AG20443 (cell line): ENCODE results near the gene POU3F1.

Experiments used
- DNase-seq: peaks from one replicate; pipeline ENCODE4 v3.0.0; 2012; ENCODE audit warnings: low spot score, mixed read lengths

Gene POU3F1

DNA sequence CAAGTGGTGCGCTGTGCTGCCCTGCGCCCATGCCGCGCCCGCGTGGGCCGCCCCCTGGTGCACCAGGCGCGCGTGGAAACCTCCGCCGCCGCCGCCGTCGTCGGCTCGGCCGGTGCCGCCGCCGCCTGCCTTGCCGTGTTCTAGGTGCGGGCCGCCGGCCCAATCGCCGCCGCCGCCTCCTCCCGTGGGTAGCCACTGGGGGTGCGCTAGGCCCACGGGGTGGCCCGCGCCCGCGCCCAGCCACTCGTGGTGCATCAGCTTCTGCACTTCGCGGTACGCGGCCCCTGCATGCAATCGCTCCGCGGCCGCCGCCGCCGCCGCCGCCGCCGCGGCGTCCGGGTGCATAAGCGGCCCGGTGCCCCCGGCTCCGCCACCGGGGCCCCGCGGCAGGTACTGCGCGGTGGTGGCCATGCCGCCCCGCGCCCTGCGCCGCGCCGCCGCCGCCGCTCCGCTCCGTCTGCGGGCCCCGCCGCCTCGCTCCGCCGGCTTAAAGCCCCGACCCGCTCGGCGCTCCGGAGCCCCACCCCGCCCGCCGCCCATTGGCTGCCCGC, at the start of gene POU3F1:
Gene POU3F1, minus strand, starts transcription at position 461 of the 551 bp plus-strand sequence. Its CDS starts 50 bp downstream, at position 411.
- DNase-seq = no peak

DNA sequence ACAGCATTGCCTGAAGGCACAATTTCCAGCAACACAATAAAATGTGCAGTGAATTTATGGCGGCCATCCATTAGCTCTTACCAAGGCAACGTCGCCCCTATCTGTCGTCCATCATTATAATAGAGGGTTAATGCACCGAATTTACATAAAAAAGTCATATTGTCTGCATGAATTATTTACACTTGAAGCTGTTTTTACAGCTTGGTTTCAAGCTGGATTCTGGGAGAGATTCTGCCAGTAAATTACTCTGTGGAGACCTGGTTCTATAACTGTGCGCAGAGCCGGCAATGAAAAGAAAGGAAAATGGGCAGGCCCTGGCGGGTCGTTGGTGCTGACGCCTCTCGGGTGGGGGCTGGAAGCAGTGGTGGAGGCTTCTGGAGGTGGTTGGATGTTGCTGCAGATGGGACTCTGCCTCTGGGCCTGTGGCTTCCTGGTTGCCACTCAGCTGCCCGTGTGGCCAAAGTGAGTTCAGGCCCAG, 48.9 kb upstream of the POU3F1 start:
- DNase-seq = no peak

- no peak for DNase-seq
Observed at GRCh38 chr1:38094711-38095290, 48.2 kb upstream of the POU3F1 start.

DNA sequence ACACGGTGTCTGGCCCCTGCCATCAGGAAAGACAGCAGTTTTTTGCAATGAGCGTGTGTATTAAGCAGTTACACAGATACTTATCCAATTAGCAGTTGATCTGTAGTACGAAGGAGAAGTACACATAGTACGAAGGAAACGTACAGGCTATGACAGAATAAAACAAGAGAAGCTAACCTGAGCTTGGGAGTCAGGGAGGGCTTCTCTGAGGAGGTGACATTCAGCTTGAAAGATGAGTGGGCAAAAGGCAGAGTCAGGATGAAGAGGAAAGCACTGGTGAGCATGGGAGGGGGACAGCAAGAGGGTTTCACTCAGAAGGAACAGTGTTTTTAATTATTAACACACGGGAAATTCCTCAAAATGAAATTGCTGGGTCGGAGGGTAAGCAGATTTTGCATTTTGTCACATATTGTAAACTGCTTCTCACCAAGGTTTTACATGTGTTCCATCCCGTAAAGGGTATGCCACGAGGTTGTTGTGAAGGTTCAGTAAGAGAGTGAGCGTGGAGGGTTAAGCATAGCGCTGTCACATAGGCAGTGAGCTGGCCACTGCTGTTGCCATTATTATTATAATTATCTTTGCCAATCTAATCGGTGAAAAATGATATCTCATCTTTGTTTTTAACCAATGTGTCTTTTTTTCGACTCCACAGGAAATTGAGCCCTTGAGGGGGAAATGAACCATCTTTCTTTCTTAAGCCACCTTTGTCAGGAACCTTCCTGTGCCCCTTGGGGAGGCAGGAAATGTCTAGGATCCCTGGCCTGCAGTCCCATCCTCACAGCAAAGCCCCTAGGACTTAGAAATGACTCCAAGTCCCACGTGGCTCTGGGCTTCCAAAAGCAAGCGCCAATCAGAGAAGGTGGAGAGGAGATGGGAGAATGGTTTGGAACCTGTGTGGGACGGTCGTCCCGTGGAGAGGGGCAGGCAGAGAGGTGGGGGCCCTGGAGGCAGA, 47.3 kb upstream of the POU3F1 start:
- no peak for DNase-seq

- no peak for DNase-seq
Observed at GRCh38 chr1:38092256-38092655, 45.7 kb upstream of the POU3F1 start.

GRCh38 chr1:38090796-38091195, 44.2 kb upstream of the POU3F1 start:
- no peak for DNase-seq

DNA sequence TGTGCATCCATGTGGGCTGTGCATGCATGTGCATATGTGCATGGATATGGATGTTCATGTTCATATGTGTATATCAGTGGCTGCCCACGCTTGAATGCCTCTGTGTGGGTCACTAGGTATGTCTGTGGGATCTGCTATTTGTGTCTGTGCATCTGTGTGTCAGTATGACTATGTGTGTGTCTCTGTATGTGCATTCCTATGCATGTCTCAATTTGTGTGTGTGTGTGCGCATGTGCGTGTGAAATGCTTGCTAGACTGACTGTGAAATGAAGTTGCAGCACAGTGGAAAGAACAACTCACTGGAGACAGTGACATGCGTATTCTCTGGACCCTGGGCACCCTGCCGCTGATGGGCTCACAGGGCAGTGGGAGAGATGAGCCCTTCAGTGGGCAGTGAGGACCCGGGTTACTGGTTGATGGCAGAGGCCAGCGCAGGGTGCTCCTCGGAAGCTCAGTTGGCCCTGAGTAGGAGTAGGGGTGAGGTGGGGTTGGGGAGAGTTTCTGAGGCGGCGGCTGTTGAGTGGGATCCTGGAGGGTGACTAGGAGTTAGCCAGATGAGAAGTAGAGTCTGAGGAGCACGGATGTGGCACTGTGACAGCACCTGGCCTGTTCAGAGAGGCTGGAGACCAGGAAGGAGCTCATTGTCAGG, 43.2 kb upstream of the POU3F1 start:
- DNase-seq = no peak

GRCh38 chr1:38088791-38089190, 42.2 kb upstream of the POU3F1 start:
- DNase-seq = no peak

DNA sequence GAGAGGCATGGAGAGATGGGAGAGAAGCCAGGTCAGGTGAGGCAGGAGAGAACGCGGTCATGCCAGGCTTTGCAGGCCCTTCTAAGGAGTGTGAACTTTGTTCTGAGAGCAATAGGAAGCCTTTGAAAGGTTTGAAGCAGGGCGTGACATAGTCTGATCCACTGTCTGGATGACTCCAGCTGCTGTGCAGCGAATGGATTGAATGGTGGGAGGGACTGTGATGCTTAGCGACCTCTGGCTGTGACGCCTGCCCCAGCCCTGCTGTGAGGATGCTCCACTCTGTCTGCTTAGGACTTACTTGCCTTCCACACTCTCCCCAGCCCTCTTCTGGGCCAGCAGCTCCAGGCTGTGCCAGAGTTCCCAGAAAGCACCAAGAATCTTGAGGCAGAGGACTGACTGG, 41.8 kb upstream of the POU3F1 start:
- DNase-seq = no peak

GRCh38 chr1:38087676-38088075, 41.1 kb upstream of the POU3F1 start:
- DNase-seq = no peak

DNA sequence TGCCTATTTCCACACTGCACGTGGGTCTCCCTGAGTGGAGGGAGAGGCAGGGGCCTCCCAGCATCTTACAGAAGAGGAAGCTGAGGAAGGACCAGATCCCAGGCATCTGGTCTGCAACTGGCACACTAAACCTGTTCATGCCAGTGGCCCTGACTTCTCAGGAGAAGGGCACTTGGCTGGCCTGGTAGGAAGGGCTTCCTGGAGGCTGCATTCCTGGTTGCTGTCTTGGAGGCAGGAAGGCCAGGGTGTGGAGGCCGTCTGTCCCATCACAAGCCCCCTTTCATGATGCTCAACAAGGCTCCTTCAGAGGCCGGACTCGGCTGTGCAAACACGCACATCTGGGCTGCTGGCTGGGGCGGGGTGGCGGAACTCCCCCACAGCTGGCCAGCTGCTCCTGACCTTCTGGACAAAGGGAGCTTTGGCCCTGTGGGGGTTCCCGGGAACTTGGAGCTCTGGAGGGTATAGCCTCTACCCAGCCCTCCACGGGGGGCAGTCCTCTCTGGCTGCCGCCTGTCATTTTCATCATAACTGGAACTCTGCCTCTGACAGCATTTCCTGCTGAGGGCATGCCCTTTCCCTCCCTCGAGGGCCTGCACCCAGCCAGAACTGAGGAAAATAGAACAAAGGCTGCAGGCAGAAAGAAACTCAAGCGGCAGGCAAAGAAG, 39.2 kb upstream of the POU3F1 start:
- DNase-seq = no peak

- DNase-seq = no peak
Observed at GRCh38 chr1:38084700-38085099, 38.1 kb upstream of the POU3F1 start.

GRCh38 chr1:38084113-38084512, 37.5 kb upstream of the POU3F1 start:
- DNase-seq = no peak

GRCh38 chr1:38083541-38083940, 36.9 kb upstream of the POU3F1 start:
- no peak for DNase-seq

DNA sequence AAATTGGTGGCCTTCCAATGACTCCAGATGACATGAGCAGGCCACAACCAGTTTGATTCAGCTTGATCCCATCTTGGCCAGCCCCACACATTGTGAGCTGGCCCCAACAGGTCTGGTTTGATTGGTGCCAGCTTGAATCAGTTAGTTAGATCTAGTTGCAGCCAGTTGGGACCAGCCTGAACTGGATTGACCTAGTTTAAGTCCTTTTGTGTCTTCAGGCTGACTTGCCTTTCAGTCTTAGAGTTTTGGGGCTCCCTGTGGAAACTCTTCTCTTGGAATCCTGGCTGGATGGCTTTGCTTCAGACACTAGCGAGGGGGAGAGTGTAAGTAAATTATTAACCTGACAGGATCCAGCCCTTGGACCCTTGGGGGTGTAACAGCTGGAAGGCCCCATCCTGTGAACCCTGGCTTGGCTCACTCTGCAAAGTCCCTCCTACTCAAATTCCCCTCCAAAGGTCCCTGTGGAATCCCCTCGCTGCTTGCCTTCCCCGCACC, 36.2 kb upstream of the POU3F1 start:
- no peak for DNase-seq

DNA sequence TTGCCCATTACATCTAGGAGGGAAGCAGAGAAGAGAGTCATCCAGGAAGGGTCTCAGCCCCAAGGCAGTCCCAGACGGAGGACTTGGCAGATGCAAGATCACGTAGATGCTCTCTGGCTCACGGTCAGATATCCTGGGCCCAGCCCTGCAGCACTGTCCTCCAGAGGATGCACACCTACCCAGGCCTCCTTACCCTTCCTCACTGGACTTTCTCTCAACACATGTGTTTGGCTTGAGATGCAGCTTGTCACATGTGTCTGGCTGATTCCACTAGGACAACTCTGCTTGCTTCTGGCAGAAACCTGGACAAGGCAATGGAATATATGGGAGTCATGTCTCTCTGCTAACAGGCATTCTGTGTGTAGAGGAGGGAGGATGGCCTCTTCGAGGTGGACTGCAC, 32.4 kb upstream of the POU3F1 start:
- no peak for DNase-seq

GRCh38 chr1:38077523-38078147, 31.0 kb upstream of the POU3F1 start:
- peak; percentile 51 for DNase-seq

DNA sequence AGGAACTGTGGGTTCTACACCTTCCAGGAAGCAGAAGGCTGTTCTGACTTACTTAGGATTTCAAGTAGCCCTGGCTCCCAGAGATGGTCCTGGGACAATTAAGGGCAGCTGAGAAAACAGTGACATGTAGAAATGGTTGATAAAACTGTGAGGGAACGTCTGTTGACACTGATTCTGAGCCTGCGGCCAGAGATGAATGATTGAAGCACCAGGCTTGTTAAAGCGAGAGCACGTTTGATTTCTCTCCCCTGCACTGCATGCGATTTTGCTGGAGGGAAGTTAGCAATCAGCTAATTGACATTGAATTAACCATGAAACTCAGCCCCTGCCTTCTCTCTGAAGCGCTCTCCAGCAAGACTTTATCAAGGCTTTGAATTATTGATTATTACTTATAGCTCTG, 29.9 kb upstream of the POU3F1 start:
- DNase-seq = no peak

DNA sequence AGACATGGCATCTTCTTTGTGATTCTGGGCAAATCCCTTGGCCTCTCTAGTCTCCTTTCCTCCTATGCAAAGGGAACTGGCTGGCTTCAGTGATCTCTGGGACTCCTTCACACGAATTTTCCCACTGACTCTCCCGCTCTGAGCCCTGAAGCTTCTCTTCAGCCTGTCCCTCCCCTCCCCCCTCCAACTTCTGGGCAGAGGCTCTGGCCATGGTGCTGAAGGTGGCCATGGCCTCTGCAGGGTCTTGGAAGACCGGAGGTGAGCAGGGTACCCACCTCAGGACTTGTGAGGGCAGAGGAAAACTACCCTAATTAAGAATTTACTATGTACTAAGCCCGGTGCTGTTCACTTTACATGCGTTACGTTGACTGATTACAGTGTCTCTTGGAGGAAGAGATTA, 29.4 kb upstream of the POU3F1 start:
- DNase-seq = peak; percentile 36

DNA sequence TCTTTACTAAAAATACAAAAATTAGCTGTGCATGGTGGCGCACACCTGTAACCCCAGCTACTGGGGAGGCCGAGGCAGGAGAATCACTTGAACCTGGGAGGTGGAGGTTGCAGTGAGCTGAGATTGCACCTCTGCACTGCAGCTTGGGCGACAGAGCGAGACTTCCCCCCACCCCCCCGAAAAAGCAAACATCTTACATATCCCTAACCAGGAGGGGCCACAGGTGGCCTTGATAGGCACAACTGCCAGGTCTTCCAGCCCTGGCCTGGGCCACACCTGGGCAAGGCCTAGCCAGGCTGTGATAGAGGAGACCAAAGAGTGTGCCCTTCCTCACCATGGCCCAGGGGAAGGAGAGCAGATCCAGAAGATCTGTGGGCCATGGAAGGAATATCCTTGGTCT, 28.6 kb upstream of the POU3F1 start:
- no peak for DNase-seq

GRCh38 chr1:38074302-38074677, 27.7 kb upstream of the POU3F1 start:
- no peak for DNase-seq
